HPDE6-E6E7 (cell line): Measurements from ENCODE around the gene PAPSS1.
"Not testable (repeated sequence)": the region's sequence is repeated elsewhere in the genome, so short reads cannot be mapped to it uniquely, and the experiment has no call there.

Experiments used
- DNase-seq: peaks from one replicate; pipeline ENCODE4 v3.0.0; 2011; ENCODE audit warnings: missing footprints; ENCODE audit errors: extremely low spot score

Gene PAPSS1

DNA sequence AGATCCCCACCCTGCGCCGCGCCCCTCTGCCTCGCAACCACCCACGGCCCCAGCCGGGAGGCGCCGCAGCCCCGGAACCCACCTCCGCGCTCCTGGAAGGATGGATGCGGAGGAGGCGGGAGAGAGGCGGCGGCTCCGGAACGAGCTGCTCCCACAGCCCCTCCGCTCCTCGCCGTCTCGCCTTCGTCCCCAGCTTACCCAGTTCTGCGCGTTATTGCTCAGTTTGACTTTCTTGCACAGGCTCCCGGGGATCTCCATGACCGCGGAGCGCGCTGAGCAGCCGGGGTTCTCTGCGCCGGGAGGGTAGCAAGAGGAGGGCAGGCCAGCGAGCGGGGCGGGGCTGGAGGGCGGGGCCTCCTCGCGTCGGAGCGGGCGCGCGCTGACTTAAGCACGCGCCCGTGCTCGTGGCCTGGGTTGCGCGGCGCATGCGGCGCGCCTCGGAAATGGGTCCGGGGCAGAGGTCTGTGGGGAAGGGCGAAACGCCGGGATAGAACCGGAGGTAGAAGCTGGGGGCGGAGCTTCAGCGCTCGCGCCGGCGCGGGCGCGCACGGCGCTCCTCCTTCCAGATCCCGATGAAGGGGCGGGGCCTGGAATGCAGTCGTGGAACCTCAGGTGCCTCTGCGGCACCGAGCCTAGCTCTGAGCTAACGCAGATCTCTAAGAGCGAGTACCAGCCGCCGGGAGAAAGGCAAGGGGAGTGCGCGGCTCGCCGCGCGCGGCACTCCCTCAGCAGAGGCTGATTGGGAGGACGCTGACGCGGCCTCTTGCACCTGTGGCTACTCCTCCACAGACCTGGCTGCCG is at the start of gene PAPSS1:
Gene PAPSS1, minus strand, starts transcription at position 313 of the 801 bp plus-strand sequence. Its CDS starts 55 bp downstream, at position 258.
- peak; percentile 91 for DNase-seq

DNA sequence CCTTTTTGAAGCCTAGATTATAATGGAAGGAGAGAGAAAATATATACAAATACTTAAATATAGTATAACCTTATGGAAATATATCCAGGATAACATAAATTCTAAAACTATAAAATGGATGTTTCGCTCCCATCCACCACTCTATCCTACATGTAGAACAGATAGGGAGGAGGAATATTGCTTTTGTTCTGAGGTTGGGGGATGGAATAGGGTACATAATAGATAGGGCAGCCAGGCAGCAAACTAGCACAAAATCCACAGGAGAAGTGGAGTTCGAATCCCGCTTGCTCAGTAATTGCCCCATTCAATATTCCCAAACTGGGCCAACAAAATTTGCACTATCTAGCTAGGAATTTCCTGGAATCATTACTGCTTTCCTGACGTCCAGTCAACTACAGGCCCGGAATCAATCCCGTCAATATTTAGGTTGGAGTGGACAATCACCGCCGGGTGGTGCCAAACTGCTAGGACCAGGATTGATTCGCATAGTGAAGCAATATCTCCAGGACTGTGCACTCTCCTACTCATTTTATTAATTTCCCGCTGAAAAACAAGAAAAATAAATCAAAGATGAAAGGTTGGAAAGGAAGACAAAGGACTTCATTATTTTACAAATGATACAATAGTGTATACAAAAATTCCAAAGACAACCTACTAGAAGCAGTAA is 40.4 kb upstream of the PAPSS1 start:
- DNase-seq: peak; percentile 29

DNA sequence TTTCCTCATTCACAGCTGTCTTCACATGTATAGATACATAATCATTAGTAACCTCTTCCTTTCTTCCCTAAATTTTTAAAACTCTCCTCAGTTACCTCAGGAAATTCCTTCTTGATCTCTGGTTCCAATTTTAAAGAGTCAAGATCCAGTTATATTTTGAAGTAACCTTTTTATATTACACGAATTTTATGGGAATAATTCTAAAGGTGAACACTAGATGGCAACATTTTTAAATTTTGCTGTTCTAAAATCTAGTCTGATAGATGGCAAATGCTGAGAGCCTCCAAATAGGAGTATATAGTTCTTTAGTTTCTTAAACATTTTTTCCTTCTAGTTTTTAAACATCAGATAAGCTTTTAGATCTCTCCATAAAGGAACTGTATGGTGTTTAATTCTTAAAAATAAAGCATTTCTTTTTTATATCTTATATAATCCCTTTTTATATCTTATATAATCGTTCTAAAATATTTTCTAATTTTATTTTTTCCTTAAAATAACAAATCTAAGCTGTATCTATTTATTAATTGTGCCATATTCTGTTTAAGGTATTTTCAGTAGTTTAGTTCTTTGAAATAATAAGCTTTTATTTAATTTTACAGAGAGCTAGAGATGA is 37.9 kb upstream of the PAPSS1 start:
- DNase-seq: peak; percentile 15

DNA sequence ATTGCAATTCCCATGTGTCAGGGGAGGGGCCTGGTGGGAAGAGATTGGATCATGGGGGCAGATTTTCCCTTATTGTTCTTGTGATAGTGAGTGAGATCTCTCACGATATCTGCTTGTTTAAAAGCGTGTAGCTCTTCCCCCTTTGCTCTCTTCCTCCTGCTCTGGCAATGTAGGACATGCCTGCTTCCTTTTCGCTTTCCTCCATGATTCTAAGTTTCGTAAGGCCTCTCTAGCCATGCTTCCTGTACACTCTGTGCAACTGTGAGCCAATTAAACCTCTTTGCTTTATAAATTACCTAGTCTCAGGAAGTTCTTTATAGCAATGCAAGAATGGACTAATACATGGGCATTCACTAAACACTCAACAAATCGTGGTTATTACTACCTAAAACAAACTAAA is 37.2 kb upstream of the PAPSS1 start:
- no peak for DNase-seq

DNA sequence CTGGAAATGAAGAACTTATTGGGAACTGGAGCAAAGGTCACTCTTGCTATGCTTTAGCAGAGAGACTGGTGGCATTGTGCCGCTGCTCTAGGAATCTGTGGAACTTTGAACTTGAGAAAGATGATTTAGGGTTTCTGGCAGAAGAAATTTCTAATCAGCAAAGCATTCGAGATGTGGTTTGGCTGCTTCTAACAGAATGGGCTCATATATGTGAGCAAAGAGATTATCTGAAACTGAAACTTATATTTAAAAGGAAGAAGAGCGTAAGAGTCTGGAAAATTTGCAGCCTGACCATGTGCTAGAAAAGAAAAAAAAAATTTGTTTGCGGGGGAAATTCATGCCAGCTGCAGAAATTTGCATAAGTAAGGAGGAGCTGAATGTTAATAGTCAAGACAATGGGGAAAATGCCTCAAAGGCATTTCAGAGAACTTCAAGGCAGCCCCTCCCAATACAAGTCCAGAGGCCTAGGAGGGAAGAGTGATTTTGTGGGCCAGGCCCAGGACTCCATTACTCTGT is 35.9 kb upstream of the PAPSS1 start:
- DNase-seq: no peak

DNA sequence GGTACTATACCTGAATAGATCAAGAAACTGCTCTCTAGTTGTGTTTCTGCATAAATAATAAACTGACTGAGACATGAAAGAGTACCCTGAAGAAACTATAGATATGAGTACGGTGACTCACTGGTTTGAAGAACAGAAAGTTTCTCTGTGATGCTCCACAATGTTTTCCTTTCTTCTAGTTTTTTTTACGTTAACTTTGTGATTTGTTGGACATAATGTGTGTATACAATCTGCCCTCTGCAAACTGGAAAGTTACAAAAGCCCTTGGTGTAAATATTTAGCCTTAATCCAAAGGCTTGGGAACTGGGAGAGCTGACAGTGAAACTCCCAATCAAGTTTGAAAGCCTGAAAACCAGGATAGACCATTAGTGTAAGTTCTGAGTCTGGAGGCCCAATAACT is 31.6 kb upstream of the PAPSS1 start:
- DNase-seq: no peak

DNA sequence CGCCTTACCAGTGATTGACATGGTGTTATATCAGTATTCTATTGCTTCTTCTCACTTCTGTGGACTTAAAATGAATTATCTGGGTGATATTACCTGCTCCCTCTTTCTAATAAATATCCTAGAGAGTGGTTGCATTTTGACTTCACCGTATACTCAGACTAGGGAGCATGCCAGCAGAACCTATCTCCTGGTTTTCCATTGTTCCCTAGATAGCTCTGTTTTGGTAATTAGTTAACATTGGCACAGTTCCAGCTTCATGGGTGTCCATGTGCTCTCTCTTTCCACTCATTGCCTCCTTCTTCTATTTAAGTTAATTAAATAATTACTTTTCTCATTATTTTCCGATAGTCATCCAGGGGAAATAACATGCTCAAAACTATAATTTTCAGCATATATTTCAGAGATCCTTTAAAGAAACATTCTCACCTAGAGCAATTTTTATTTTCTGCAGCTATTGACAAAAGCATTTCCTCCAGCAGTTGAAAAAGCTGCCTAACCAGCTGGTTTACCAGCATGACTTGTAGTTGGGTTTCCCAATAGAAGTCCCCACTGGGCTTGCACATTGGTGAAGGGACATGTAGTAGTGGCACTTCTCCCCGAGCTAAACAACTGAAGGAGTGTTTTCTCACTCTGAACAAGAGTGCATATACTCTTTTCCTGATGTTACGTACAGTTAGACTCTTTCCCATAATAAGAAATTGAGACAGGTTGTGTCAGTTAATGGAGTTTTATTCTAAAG is 27.9 kb upstream of the PAPSS1 start:
- peak; percentile 13 for DNase-seq

DNA sequence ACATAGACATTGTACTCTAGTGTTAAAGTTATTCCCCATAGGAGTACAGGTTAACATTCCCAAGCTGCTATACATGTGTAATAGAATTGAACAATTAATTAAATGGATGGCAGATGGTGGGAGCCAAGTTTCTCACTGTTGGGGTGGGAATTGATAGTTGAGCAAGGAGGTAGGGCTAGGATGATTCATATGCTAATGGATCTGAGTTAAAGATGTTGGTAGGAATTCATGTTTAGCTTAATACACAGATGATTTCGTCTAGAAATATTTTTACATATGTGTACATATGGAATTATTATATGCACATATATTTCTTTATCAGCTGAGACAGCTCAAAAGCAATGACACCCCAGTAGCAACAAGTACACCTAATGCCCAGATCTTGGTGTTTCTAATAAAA is 26.1 kb upstream of the PAPSS1 start:
- no peak for DNase-seq

DNA sequence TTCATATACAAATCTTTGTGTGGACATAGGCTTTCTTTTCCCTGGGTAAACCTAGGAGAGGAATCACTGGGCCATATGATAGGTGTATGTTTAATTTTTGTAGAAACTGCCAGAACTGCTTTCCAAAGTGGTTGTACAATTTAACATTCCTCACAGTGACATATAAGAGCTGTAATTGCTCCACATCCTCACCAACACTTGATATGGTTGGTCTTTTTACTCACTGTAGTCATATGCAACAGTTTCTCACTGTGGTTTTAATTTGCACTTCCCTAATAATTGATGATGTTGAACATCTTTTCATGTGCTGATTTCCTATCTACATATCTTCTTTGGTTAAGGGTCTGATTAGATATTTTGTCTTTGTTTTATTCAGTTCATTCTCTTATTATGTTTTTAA is 24.5 kb upstream of the PAPSS1 start:
- no peak for DNase-seq

DNA sequence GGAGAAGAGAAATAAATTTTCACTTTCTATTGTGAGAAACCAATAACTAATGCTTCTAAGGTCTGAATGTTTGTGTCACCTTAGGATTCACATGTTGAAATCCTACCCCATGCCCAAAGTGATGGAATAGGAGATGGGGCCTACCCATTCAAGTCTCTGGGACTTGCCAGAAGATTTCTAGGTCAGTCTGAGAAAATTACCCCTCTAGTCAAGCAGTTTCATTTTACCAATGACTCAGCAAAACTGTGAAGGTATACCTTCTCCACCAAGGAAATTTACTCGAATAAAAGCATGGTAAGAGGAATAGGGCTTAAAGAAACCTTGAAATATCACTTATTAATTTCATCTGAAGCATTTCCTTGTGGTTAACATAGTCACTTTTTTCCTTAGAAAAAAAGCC is 23.5 kb upstream of the PAPSS1 start:
- DNase-seq: no peak

DNA sequence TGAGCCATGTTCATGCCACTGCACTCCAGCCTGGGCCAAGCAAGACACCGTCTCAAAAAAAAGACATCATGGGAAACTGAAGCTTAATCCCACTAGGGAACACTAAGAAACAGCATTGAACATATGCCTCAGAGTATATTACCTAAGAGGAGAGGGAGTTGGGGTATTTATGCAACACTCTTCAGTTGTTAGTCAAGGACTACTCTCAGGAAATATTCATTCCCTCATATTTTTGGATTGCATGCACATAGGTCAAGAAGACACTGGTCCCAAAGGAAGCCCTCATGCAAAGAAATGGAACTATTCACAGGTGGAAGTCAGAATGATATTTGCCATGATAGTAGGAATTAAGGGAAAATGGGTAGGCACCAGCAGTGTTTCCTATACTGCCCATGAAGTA is 22.8 kb upstream of the PAPSS1 start:
- DNase-seq: no peak

DNA sequence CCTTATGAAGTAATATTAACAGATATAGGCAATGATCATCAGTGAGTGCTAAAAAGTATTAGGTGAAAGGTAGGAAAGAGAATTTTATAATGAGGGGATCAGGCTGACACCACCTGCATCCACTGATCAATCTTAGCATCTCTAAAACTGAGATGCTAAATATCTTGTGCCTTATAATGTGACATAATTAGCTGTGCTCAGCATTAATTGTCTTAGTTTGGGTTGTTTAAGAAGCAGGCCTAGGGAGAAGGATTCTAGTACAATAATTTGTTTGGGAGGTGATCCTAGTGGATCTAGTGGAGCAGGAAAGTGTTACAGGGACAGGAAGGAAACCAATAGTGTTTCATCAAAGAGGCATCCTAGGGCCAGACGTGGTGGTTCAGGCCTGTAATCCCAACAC is 22.2 kb upstream of the PAPSS1 start:
- DNase-seq: no peak

DNA sequence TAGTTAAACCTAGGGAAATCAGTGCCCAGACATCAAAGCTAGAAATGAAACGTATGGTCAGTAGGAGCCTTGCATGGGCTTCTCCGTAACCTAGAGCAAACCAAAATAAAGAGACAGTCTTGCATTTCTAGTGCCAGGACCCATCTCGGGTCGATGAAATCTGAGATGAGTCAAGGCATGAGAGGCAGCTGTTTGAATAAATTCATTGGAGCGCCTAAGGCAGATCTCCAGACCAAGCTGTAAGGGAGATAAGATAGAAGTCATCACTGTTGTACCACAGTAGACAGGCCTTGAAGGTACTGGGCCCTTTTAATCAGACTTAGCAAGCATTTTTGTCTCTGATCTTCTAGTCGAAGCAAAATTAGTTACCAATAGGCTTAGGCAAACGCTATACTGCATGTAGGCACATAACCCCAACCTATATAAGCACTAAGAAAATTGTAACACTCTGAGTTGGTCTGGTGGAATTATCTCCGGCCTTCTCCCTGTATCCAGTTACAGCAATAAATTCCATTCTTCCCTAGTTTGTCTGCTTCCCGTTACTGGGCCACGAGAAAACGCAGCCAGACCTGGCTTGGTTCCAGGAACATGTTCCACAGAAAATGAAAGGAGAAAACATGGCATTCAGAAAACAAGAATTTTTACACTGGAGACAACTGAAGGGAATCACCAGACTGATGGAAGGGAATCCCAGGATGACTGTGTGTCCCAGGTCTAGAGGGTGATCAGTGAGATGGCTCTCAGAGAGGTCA is 21.1 kb upstream of the PAPSS1 start:
- DNase-seq: no peak

DNA sequence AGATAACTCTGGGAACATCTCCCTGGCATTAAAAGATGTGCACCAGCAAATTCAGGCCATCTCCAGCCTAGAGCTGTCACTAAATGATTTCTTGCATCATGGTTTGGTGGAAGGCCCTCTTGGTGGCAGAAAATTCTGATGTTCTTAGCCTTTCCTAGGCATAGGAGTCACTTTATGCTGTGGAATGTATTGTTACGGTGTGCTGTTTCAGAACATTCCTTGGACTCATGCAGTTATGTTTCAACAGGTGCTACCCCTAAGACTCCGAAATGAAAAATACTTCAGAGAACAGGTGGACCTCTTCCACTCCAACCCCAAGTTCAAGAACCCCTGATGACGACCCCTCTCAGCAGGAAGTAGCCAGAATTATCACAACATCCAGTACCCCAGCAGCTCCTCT is 20.3 kb upstream of the PAPSS1 start:
- no peak for DNase-seq

DNA sequence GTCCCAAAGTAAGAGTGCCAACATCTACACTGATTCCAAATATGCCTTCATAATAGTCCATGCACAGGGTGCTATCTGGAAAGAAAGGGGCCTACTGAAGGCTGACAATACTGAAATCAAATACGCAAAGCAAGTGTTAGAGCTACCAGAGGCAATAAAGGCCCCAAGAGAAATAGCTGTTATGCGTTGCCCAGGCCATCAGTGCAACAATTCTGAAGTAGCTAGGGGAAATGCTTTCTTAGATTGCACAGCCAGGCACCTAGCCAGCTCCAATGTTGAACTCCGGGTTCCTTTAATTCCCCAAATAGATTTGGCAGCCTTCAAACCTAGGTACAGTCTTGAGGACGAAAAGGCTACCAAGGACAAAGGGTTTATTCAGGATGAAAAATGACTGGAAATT is 17.4 kb upstream of the PAPSS1 start:
- no peak for DNase-seq

DNA sequence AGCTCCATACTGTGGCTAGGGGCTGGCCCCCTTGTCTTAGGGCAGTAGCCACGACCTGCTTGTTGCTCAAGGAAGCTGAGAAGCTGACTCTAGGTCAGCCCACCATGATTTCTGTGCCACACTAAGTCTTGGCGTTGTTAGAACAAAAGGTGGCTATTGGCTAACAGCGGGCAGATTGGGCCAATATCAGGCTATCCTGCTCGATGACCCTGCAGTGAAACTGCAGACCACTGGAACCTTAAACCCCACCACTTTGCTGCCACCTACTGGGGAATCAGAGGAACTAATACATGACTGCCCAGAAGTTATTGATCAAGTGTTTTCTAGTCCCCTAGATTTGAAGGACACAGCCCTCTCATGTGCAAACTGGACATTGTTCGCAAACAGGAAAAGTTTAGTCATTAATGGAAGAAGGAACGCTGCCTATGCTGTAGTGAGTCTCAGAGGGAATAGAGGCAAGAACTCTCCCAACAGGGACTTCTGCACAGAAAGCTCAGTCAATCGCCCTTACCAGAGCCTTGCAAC is 17.0 kb upstream of the PAPSS1 start:
- peak; percentile 33 for DNase-seq

DNA sequence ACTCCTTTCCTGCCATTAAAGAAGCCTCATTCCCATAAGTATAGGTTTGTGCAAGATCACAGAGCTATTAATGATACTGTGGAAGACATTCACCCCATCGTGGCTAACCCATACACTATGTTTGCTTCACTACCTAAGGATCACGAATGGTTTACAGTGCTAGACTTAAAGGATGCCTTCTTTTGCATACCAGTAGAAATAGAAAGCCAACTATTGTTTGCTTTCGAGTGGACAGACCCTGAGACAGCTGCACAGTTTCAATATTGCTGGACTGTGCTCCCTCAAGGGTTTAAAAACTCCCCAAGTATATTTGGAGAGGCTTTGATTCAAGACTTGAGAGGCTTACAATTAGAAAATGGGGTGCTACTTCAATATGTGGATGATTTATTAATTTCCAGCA is 16.0 kb upstream of the PAPSS1 start:
- DNase-seq: no peak

DNA sequence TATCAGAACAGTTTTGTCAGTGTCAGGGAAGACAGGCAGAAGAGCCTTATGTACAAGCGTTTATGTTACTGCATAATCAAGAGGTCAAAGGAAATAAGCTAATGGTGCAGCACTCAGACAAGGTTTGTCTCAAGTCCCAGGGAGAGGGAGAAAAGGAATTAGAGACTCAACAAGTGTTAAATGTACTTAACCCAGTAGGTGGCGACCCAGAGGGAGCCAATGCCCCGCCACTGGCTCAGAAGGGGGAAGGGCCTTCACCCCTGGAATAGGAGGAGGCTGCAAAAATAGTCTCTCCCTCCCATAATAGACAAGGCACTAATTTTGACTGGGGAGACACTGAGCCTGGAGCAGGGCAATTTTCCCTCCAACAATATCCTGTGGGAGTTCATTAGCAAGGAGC is 14.1 kb upstream of the PAPSS1 start:
- DNase-seq: peak; percentile 13

DNA sequence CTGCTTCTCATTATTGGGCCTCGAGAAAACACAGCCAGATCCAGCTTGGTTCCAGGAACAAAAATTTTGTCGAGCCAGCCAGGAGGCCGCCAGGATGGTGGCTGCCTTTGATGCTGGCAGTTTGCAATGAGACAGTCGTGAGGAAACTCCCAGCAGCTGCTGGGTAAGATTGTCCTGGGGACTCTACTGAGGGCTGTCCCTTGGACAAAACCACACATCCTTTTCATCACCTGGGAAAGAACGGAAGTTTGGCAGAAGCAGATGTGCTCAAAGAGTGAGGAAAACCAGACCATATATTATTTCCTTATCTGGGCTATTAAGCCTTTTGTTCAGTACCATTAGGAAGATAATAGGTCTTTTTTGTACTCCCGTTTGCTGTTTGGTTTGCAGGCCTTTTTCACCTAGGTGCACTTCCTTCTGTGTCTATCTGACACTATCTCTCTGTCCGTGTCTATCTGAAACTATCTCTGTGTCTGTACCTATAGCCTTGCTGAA is 13.4 kb upstream of the PAPSS1 start:
- no peak for DNase-seq

DNA sequence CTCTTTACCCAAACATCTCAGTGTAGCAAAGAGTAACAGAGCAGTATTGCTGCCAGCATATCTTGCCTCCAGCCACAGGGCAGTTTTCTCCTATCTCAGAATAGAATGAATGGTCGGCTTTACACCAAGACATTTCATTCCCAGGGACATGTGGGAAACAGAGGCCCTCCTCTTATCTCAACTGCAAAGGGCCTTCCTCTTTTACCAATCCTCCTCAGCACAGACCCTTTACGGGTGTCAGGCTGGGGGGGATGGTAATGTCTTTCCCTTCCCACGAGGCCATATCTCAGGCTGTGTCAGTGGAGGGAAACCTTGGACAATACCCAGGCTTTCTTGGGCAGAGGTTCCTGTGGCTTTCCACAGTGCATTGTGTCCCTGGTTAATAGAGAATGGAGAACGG is 9.0 kb upstream of the PAPSS1 start:
- DNase-seq: not testable (repeated sequence)
